ENCODE measurements around the gene GOSR2.
A peak's percentile ranks its signal among the peaks of the same experiment; 100 is the strongest.

The GOSR2 gene

DNA sequence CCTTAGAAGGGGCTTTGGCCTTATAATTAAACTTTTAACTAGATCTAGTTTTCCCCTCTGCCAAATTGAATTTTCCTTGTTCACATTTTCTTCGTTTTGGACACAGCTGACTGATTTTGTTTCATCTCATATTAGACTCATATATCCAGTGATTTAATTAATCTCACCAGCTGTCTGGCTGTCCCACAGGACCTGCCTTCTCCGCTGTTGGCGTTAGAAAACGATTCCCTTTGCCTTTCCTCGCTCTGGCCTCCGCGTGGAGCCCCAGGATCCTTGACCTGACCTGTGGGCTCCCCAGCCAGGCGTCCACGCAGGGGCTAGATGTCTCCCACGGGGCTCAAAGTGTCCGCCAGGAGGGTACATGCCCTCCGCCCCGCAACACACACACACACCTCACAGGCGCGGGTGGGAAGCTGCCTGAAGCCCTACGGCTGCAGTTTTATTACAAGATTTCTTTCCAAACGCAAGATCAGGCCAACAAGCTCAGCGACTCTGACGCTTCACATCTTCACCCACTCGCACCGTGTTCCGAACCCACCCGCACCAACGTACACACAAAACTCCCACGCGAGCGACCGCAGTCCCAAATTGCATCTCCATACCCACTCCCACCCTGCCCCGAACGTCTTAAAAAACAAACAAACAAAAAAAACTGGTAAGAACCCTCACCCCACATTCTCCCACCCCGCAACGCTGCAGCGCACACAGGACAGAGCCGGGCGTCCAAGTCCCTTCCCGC, 55.0 kb downstream of the GOSR2 start:
- H3K27ac ChIP-seq (ENCODE audit: low read depth, low read length) = no peak overlapping the region
- no CpG with 5 or more reads among the region's 36 CpGs for WGBS (ENCODE audit: extremely low coverage, insufficient coverage, low lambda C conversion rate)

DNA sequence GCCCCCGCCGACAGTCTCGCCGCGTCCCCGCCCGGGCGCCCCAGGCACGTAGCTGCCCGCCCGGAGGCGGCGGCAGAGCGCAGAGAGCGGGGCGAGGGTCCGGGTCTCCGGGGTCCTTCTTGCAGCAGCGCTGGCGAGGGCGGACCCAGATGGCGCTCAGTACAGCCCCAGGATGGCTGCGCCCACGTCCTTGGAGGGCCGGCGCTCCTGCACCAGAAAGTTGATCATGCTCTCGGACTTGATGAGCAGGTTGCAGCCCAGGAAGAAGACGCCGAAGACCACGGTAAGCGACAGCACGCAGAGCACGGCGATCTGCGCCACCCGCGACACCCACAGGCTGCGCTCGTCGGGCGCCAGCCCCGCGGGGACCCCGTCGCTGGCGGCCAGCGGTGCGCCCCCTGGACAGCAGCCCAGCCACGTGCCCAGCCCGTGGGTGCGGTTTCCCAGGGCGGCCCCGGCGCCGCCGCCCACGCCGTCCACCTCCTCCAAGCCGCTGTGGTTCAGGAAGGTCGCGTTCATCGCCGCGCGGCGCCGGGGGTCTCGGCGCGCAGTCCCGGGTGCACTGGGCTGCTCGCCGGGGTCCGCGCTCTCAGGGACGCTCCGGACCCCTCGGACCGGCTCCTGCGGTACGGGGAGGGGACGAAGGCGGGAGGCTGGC, 55.7 kb downstream of the GOSR2 start:
- no peak overlapping the region for H2BK120ac ChIP-seq (ENCODE audit: low read depth, low read length)
- no peak overlapping the region for H2BK5ac ChIP-seq (ENCODE audit: low read length)
- H3K79me1 ChIP-seq (ENCODE audit: low read length) = no peaks in the 10 kb centered on the region
- DNase-seq = no peak
- H3K9ac ChIP-seq (ENCODE audit: low read length) = peak overlapping the region; percentile 17
- no peak overlapping the region for H3K4ac ChIP-seq (ENCODE audit: low read depth, low read length)
- peak overlapping the region; percentile 45 for H3K23ac ChIP-seq (ENCODE audit: low read length)
- H3K4me1 ChIP-seq (ENCODE audit: control insufficient read depth, low read depth, low read length) = peaks cover 11% of the 10 kb centered on the region
- H3K4me2 ChIP-seq (ENCODE audit: low read length) = peak overlapping the region; percentile 66
- H2AK5ac ChIP-seq (ENCODE audit: low read length) = no peak overlapping the region
- H3K56ac ChIP-seq (ENCODE audit: low read length) = peak overlapping the region; percentile 73
- no peak overlapping the region for H3K4me3 ChIP-seq (ENCODE audit: low read length)
- peaks cover 11% of the 10 kb centered on the region for H3K27me3 ChIP-seq (ENCODE audit: insufficient read depth, low read length, poor library complexity)
- no peaks in the 10 kb centered on the region for H3K36me3 ChIP-seq (ENCODE audit: control insufficient read depth, insufficient read depth, low read length)
- H3K79me2 ChIP-seq (ENCODE audit: control insufficient read depth, insufficient read depth, low read length) = no peaks in the 10 kb centered on the region
- H3K27ac ChIP-seq (ENCODE audit: low read depth, low read length) = no peak overlapping the region
- no peak overlapping the region for H4K8ac ChIP-seq (ENCODE audit: low read depth, low read length)
- no peak overlapping the region for H4K5ac ChIP-seq (ENCODE audit: low read length)
- no CpG with 5 or more reads among the region's 83 CpGs for WGBS (ENCODE audit: extremely low coverage, insufficient coverage, low lambda C conversion rate)
- H2BK15ac ChIP-seq (replicated peaks; ENCODE audit: low read depth) = no peak overlapping the region
- no peak overlapping the region for H3K18ac ChIP-seq (ENCODE audit: low read length)

More for the DNA sequence above, 55.0 kb downstream of the GOSR2 start:
- H4K8ac ChIP-seq (ENCODE audit: low read depth, low read length) = no peak overlapping the region
- H3K4ac ChIP-seq (ENCODE audit: low read depth, low read length) = no peak overlapping the region
- peaks cover 11% of the 10 kb centered on the region for H3K4me1 ChIP-seq (ENCODE audit: control insufficient read depth, low read depth, low read length)
- no peak for DNase-seq
- peak overlapping the region; percentile 34 for H3K56ac ChIP-seq (ENCODE audit: low read length)
- no peak overlapping the region for H2BK120ac ChIP-seq (ENCODE audit: low read depth, low read length)
- H3K18ac ChIP-seq (ENCODE audit: low read length) = no peak overlapping the region
- no peaks in the 10 kb centered on the region for H3K36me3 ChIP-seq (ENCODE audit: control insufficient read depth, insufficient read depth, low read length)
- no peaks in the 10 kb centered on the region for H3K79me2 ChIP-seq (ENCODE audit: control insufficient read depth, insufficient read depth, low read length)
- no peak overlapping the region for H2BK5ac ChIP-seq (ENCODE audit: low read length)
- no peak overlapping the region for H2BK15ac ChIP-seq (replicated peaks; ENCODE audit: low read depth)
- peak overlapping the region; percentile 29 for H3K9ac ChIP-seq (ENCODE audit: low read length)
- peak overlapping the region; percentile 18 for H3K4me2 ChIP-seq (ENCODE audit: low read length)
- no peak overlapping the region for H4K5ac ChIP-seq (ENCODE audit: low read length)
- no peak overlapping the region for H3K23ac ChIP-seq (ENCODE audit: low read length)
- H3K79me1 ChIP-seq (ENCODE audit: low read length) = no peaks in the 10 kb centered on the region
- no peak overlapping the region for H3K4me3 ChIP-seq (ENCODE audit: low read length)
- H3K27me3 ChIP-seq (ENCODE audit: insufficient read depth, low read length, poor library complexity) = peaks cover 11% of the 10 kb centered on the region
- no peak overlapping the region for H2AK5ac ChIP-seq (ENCODE audit: low read length)

DNA sequence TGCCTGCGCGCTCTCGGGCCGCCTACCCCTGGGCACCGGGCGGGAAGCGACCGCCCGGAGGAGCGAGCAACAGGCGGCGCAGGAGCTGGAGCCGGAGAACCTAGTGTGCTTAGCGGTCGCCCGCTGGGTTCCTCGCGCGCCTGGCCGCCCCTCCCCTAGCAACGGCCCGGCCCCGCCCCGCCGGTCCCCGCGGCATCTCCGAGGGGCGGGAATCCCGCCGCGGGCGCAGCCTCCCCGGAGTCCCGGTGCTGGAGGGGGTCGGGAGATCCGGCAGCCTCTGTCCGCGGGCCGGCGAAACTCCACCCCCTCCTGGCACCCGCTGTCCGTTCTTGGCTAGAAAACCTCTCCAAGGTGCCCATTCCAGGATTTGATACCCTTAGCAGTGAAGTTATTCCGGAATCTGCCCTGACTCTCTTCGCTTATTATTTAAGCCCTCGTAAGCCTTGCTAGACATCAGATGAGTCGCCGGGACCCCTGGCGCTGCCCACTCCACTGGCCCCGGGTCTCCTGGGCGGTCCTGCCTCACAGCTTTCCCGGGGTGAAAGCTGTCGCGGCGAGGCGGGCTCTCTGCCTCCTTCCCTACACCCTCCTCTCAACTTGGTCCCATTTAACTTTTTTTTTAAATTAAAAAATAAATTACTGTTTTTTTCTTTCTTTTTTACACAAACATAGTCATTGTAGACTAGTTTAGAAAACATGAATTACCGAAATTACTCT, 56.3 kb downstream of the GOSR2 start, which contains the start of gene RPRML:
RPRML (minus strand) TSS at position 107 of the 717 bp plus-strand sequence. CDS start 246 bp downstream, outside the sequence.
- Histone ChIP-seq H3K27ac (ENCODE audit: low read depth, low read length) (no peak within 1 kb of the TSS), H2BK15ac (replicated peaks; ENCODE audit: low read depth) (no peak within 1 kb of the TSS), H3K4ac (ENCODE audit: low read depth, low read length) (no peak within 1 kb of the TSS), H3K4me3 (ENCODE audit: low read length) (no peak within 1 kb of the TSS), H3K18ac (ENCODE audit: low read length) (no peak within 1 kb of the TSS), H3K23ac (ENCODE audit: low read length) (peak within 1 kb of the TSS; percentile 45), H3K27me3 (ENCODE audit: insufficient read depth, low read length, poor library complexity) (peaks cover 11% of the 10 kb centered on the region), H2AK5ac (ENCODE audit: low read length) (no peak within 1 kb of the TSS), H4K8ac (ENCODE audit: low read depth, low read length) (no peak within 1 kb of the TSS), H3K9ac (ENCODE audit: low read length) (peak within 1 kb of the TSS; percentile 17), H3K56ac (ENCODE audit: low read length) (peak within 1 kb of the TSS; percentile 73), H4K5ac (ENCODE audit: low read length) (no peak within 1 kb of the TSS), H2BK5ac (ENCODE audit: low read length) (no peak within 1 kb of the TSS), H3K4me1 (ENCODE audit: control insufficient read depth, low read depth, low read length) (peaks cover 11% of the 10 kb centered on the region), H2BK120ac (ENCODE audit: low read depth, low read length) (no peak within 1 kb of the TSS), H3K79me1 (ENCODE audit: low read length) (no peaks in the 10 kb centered on the region), H3K4me2 (ENCODE audit: low read length) (peak within 1 kb of the TSS; percentile 66), H3K79me2 (ENCODE audit: control insufficient read depth, insufficient read depth, low read length) (no peaks in the 10 kb centered on the region), H3K36me3 (ENCODE audit: control insufficient read depth, insufficient read depth, low read length) (no peaks in the 10 kb centered on the region)
- WGBS (ENCODE audit: extremely low coverage, insufficient coverage, low lambda C conversion rate) = no CpG with 5 or more reads among the region's 57 CpGs
- DNase-seq = peak; percentile 42

DNA sequence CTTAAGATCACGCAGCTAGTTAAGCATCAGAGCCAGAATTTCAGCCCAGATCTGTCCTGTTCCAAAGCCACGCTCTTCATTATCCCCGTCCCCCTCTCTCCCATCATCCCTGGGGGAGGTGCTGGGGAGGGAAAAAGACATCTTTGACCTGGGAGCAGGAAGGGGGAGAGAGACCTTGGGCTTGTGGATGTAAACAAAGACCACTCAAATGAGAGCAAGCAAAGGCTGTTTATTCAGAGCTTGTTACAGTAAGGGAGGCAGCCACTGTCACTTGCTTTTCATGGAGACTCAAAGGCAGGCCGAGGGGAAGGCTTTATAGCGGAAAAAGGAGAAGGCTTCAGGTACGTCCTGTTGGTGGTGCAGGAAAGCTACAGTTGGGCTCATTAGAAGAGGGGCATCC, 59.6 kb downstream of the GOSR2 start:
- Histone ChIP-seq H3K27me3 (ENCODE audit: insufficient read depth, low read length, poor library complexity) (peaks cover 11% of the 10 kb centered on the region), H3K4me3 (ENCODE audit: low read length) (no peak overlapping the region), H3K27ac (ENCODE audit: low read depth, low read length) (no peak overlapping the region), H3K4me1 (ENCODE audit: control insufficient read depth, low read depth, low read length) (peaks cover 6% of the 10 kb centered on the region), H3K79me2 (ENCODE audit: control insufficient read depth, insufficient read depth, low read length) (no peaks in the 10 kb centered on the region), H3K36me3 (ENCODE audit: control insufficient read depth, insufficient read depth, low read length) (no peaks in the 10 kb centered on the region), H3K9ac (ENCODE audit: low read length) (no peak overlapping the region), H3K56ac (ENCODE audit: low read length) (no peak overlapping the region), H4K8ac (ENCODE audit: low read depth, low read length) (no peak overlapping the region), H3K79me1 (ENCODE audit: low read length) (no peaks in the 10 kb centered on the region), H3K4ac (ENCODE audit: low read depth, low read length) (no peak overlapping the region), H3K23ac (ENCODE audit: low read length) (no peak overlapping the region), H4K5ac (ENCODE audit: low read length) (no peak overlapping the region), H2BK120ac (ENCODE audit: low read depth, low read length) (no peak overlapping the region), H2BK5ac (ENCODE audit: low read length) (no peak overlapping the region), H3K4me2 (ENCODE audit: low read length) (no peak overlapping the region), H2AK5ac (ENCODE audit: low read length) (no peak overlapping the region), H3K18ac (ENCODE audit: low read length) (no peak overlapping the region), H2BK15ac (replicated peaks; ENCODE audit: low read depth) (no peak overlapping the region)
- WGBS (ENCODE audit: extremely low coverage, insufficient coverage, low lambda C conversion rate) = no CpG with 5 or more reads among the region's 6 CpGs
- no peak for DNase-seq

DNA sequence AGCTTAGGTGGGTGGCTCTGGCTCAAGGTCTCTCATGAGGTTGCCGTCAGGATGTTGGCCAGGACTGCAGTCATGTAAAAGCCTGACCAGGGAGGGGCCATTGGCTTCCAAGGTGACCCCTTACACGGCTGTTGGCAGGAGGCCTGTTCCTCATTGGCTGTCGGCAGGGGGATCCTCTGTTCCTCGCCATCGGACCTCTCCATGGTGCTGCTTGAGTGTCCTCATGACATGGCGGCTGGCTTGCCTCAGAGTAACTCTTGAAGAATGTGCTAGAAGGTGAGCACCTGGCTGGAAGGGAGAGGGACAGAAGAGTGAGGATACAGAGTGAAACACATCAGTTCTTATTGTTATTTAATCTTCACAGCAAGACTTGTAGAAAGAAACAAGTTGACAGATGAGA, 60.8 kb downstream of the GOSR2 start:
- Histone ChIP-seq H3K4me1 (ENCODE audit: control insufficient read depth, low read depth, low read length) (peaks cover 4% of the 10 kb centered on the region), H3K36me3 (ENCODE audit: control insufficient read depth, insufficient read depth, low read length) (no peaks in the 10 kb centered on the region), H3K9ac (ENCODE audit: low read length) (no peak overlapping the region), H2BK5ac (ENCODE audit: low read length) (no peak overlapping the region), H3K27me3 (ENCODE audit: insufficient read depth, low read length, poor library complexity) (no peaks in the 10 kb centered on the region), H3K4me3 (ENCODE audit: low read length) (no peak overlapping the region), H3K23ac (ENCODE audit: low read length) (no peak overlapping the region), H3K56ac (ENCODE audit: low read length) (no peak overlapping the region), H2BK120ac (ENCODE audit: low read depth, low read length) (no peak overlapping the region), H3K4ac (ENCODE audit: low read depth, low read length) (no peak overlapping the region), H2AK5ac (ENCODE audit: low read length) (no peak overlapping the region), H2BK15ac (replicated peaks; ENCODE audit: low read depth) (no peak overlapping the region), H4K8ac (ENCODE audit: low read depth, low read length) (no peak overlapping the region), H3K18ac (ENCODE audit: low read length) (no peak overlapping the region), H3K4me2 (ENCODE audit: low read length) (no peak overlapping the region), H4K5ac (ENCODE audit: low read length) (no peak overlapping the region), H3K79me1 (ENCODE audit: low read length) (no peaks in the 10 kb centered on the region), H3K27ac (ENCODE audit: low read depth, low read length) (no peak overlapping the region), H3K79me2 (ENCODE audit: control insufficient read depth, insufficient read depth, low read length) (no peaks in the 10 kb centered on the region)
- DNase-seq = peak; percentile 52
- WGBS (ENCODE audit: extremely low coverage, insufficient coverage, low lambda C conversion rate) = no CpG with 5 or more reads among the region's 6 CpGs
